Peyer's patch (tissue), 4 donors: ENCODE results near the gene KRTAP10-12. TPM values are rescaled to one million over a fixed set of nuclear protein-coding genes. Genes with fewer than 3 reads are reported as not detected.

Experiments
- DNase-seq, 3 donors: peaks; one replicate each; pipeline ENCODE4 v3.0.0-alpha.2; 2017 to 2019
- H3K27ac ChIP-seq, 4 donors: fragments of 200-600 bp; sonication (generic); one replicate each; pipeline ENCODE4 v1.5.1; 2016 to 2019
- H3K27me3 ChIP-seq, 2 donors: fragments of 200-600 bp; sonication (generic); one replicate each; pipeline ENCODE4 v1.5.1; 2019
- H3K36me3 ChIP-seq, 3 donors: fragments of 200-600 bp; sonication (generic); one replicate each; pipeline ENCODE4 v1.5.1; 2016 to 2019
- H3K4me1 ChIP-seq, 4 donors: fragments of 200-600 bp; sonication (generic); one replicate each; pipeline ENCODE4 v1.5.1; 2016 to 2019
- H3K4me3 ChIP-seq, 4 donors: fragments of 200-600 bp; sonication (generic); 1 replicate in 3 of 4; 2 replicates in 1 of 4; pipeline ENCODE4 v1.5.1; 2016 to 2019; ENCODE audit warnings: mild to moderate bottlenecking in 1 of 4
- H3K9me3 ChIP-seq, 4 donors: fragments of 200-600 bp; sonication (generic); one replicate each; pipeline ENCODE4 v1.5.1; 2016 to 2019; ENCODE audit warnings: mild to moderate bottlenecking in 1 of 4
- CTCF ChIP-seq, 6 experiments: fragments of 450-650 bp in 4 of 6; fragments of 200-600 bp in 2 of 6; sonication (generic) in 1 of 6; IDR thresholded peaks; one replicate each; pipeline ENCODE4 v1.5.1; 2017 to 2019; ENCODE audit warnings: antibody characterized with exemption in 6 of 6, mild to moderate bottlenecking in 3 of 6, moderate library complexity in 1 of 6
- POLR2A ChIP-seq, 2 donors: fragments of 450-650 bp; IDR thresholded peaks; one replicate each; pipeline ENCODE4 v1.5.1; 2017; ENCODE audit warnings: antibody characterized with exemption in 2 of 2, mild to moderate bottlenecking in 2 of 2, moderate library complexity in 2 of 2
- total RNA-seq, 4 donors: library from RNA; depleted of rRNA; stranded (reverse); fragments of >200 nt; gene quantifications; one replicate each; pipeline ENCODE4 v1.1.0, GENCODE V29; 2016

The KRTAP10-12 gene
- total RNA-seq, 4 donors from 2014 or later, result not detected

- Histone ChIP-seq H3K36me3 (no peaks in the 10 kb centered on the region), H3K27me3 (peaks cover 0 to 24% of the 10 kb centered on the region in 2 donors), H3K9me3 (no peaks in the 10 kb centered on the region), H3K27ac (no peak overlapping the region), H3K4me1 (peaks cover 0 to 15% (median 0%) of the 10 kb centered on the region in 4 donors), H3K4me3 (no peak overlapping the region)
- peak in 2 of 3 donors; percentile 27 to 36 for DNase-seq
- no peak for TF ChIP-seq POLR2A (IDR thresholded peaks at IDR 0.05)
- TF ChIP-seq CTCF (IDR thresholded peaks at IDR 0.05), result no peak
Observed at GRCh38 chr21:44713130-44713529, 16.2 kb downstream of the KRTAP10-12 start.

- no peak overlapping the region for H3K4me3 ChIP-seq
- H3K27ac ChIP-seq, result no peak overlapping the region
- DNase-seq, result peak in 1 of 3 donors; percentile 42
- peaks cover 0 to 19% of the 10 kb centered on the region in 2 donors for H3K27me3 ChIP-seq
- H3K36me3 ChIP-seq, result no peaks in the 10 kb centered on the region
- no peaks in the 10 kb centered on the region for H3K9me3 ChIP-seq
- no peak for TF ChIP-seq CTCF (IDR thresholded peaks at IDR 0.05)
- no peak for TF ChIP-seq POLR2A (IDR thresholded peaks at IDR 0.05)
- H3K4me1 ChIP-seq, result peaks cover 0 to 15% (median 0%) of the 10 kb centered on the region in 4 donors
Observed at GRCh38 chr21:44713846-44714245, 16.9 kb downstream of the KRTAP10-12 start.

- no peaks in the 10 kb centered on the region for H3K36me3 ChIP-seq
- no peak overlapping the region for H3K4me3 ChIP-seq
- peak in 1 of 3 donors; percentile 13 for DNase-seq
- TF ChIP-seq POLR2A (IDR thresholded peaks at IDR 0.05) (no peak), CTCF (IDR thresholded peaks at IDR 0.05) (no peak)
- H3K4me1 ChIP-seq, result peaks cover 0 to 15% (median 0%) of the 10 kb centered on the region in 4 donors
- H3K9me3 ChIP-seq, result no peaks in the 10 kb centered on the region
- H3K27me3 ChIP-seq, result peaks cover 0 to 19% of the 10 kb centered on the region in 2 donors
- no peak overlapping the region for H3K27ac ChIP-seq
Observed at GRCh38 chr21:44714905-44715304, 17.9 kb downstream of the KRTAP10-12 start.

- no peak overlapping the region for H3K4me3 ChIP-seq
- H3K9me3 ChIP-seq, result no peaks in the 10 kb centered on the region
- H3K27ac ChIP-seq, result no peak overlapping the region
- no peaks in the 10 kb centered on the region for H3K36me3 ChIP-seq
- H3K27me3 ChIP-seq, result peaks cover 0 to 6% of the 10 kb centered on the region in 2 donors
- peaks cover 0 to 3% (median 0%) of the 10 kb centered on the region in 4 donors for H3K4me1 ChIP-seq
- DNase-seq, result no peak
- TF ChIP-seq CTCF (IDR thresholded peaks at IDR 0.05) (no peak), POLR2A (IDR thresholded peaks at IDR 0.05) (no peak)
Observed at GRCh38 chr21:44716984-44717383, 20.0 kb downstream of the KRTAP10-12 start.

- no peak for DNase-seq
- TF ChIP-seq CTCF (IDR thresholded peaks at IDR 0.05) (no peak), POLR2A (IDR thresholded peaks at IDR 0.05) (no peak)
- Histone ChIP-seq H3K9me3 (no peaks in the 10 kb centered on the region), H3K27ac (no peak overlapping the region), H3K27me3 (no peaks in the 10 kb centered on the region), H3K36me3 (no peaks in the 10 kb centered on the region), H3K4me3 (no peak overlapping the region), H3K4me1 (no peaks in the 10 kb centered on the region)
Observed at GRCh38 chr21:44718093-44718492, 21.1 kb downstream of the KRTAP10-12 start.

- H3K9me3 ChIP-seq, result no peaks in the 10 kb centered on the region
- DNase-seq, result peak in 2 of 3 donors; percentile 10 to 21
- TF ChIP-seq CTCF (IDR thresholded peaks at IDR 0.05), result no peak
- no peak for TF ChIP-seq POLR2A (IDR thresholded peaks at IDR 0.05)
- no peaks in the 10 kb centered on the region for H3K4me1 ChIP-seq
- no peak overlapping the region for H3K27ac ChIP-seq
- H3K27me3 ChIP-seq, result no peaks in the 10 kb centered on the region
- no peak overlapping the region for H3K4me3 ChIP-seq
- H3K36me3 ChIP-seq, result no peaks in the 10 kb centered on the region
Observed at GRCh38 chr21:44718571-44718970, 21.6 kb downstream of the KRTAP10-12 start.
